HG02885 (cell line): ENCODE measurements around the gene STAT6.
"Not testable (repeated sequence)": the region's sequence is repeated elsewhere in the genome, so short reads cannot be mapped to it uniquely, and the experiment has no call there.

Experiments
- ATAC-seq: cut with Tn5 transposase; IDR thresholded peaks from one replicate; pipeline ENCODE4 v1.9.1; 2021; ENCODE audit warnings: mild to moderate bottlenecking; ENCODE audit not compliant: unreplicated experiment, poor library complexity

Gene STAT6

GRCh38 chr12:57063991-57064685 is 47.0 kb downstream of the STAT6 start:
- peak; percentile 82 for ATAC-seq

GRCh38 chr12:57058454-57058853 is 52.7 kb downstream of the STAT6 start:
- peak; percentile 59 for ATAC-seq

- ATAC-seq, result no peak
These were observed 54.0 kb downstream of the STAT6 start for GRCh38 chr12:57057067-57057751.

GRCh38 chr12:57055824-57056223 is 55.3 kb downstream of the STAT6 start:
- no peak for ATAC-seq

GRCh38 chr12:57053901-57054300 is 57.3 kb downstream of the STAT6 start:
- ATAC-seq, result not testable (repeated sequence)

GRCh38 chr12:57053146-57053545 is 58.0 kb downstream of the STAT6 start:
- not testable (repeated sequence) for ATAC-seq

GRCh38 chr12:57051011-57051410 is 60.2 kb downstream of the STAT6 start:
- no peak for ATAC-seq

- ATAC-seq, result no peak
These were observed 61.3 kb downstream of the STAT6 start, which contains the start of gene MYO1A for GRCh38 chr12:57049890-57050289. Gene MYO1A, minus strand, starts transcription at chr12:57050129. Its CDS starts 1,806 bp downstream, at chr12:57048323.

GRCh38 chr12:57049119-57049446 is 62.1 kb downstream of the STAT6 start:
- ATAC-seq, result no peak

GRCh38 chr12:57048423-57049118 is 62.6 kb downstream of the STAT6 start:
- no peak for ATAC-seq

GRCh38 chr12:57047981-57048380 is 63.2 kb downstream of the STAT6 start:
- no peak for ATAC-seq

- ATAC-seq, result no peak
These were observed 63.9 kb downstream of the STAT6 start for GRCh38 chr12:57046947-57047890.

- ATAC-seq, result no peak
These were observed 64.9 kb downstream of the STAT6 start for GRCh38 chr12:57046086-57046791.
